Ishikawa (cell line): Measurements from ENCODE around the gene ACTN4.

Experiments
- CEBPB ChIP-seq: IDR thresholded peaks from 2 replicates; pipeline ENCODE4 v1.6.1; 2012
- CREB1 ChIP-seq: IDR thresholded peaks from 2 replicates; pipeline ENCODE4 v1.6.1; 2012; ENCODE audit warnings: low read depth
- EGR1 ChIP-seq: IDR thresholded peaks from 2 replicates; pipeline ENCODE4 v1.6.1; 2012
- EP300 ChIP-seq: IDR thresholded peaks from 2 replicates; pipeline ENCODE4 v1.6.1; 2012; ENCODE audit warnings: borderline replicate concordance
- FOXM1 ChIP-seq: IDR thresholded peaks from 2 replicates; pipeline ENCODE4 v1.6.1; 2012; ENCODE audit warnings: low read depth, borderline replicate concordance
- MAX ChIP-seq: IDR thresholded peaks from 2 replicates; pipeline ENCODE4 v1.6.1; 2012
- NFIC ChIP-seq: IDR thresholded peaks from 2 replicates; pipeline ENCODE4 v1.6.1; 2012
- RAD21 ChIP-seq: IDR thresholded peaks from 2 replicates; pipeline ENCODE4 v1.6.1; 2012; ENCODE audit warnings: low read depth
- REST ChIP-seq: IDR thresholded peaks from 2 replicates; pipeline ENCODE4 v1.6.1; 2012; ENCODE audit warnings: low read depth, mild to moderate bottlenecking
- TAF1 ChIP-seq: IDR thresholded peaks from 2 replicates; pipeline ENCODE4 v1.6.1; 2012; ENCODE audit warnings: low read depth, mild to moderate bottlenecking
- TCF12 ChIP-seq: IDR thresholded peaks from 2 replicates; pipeline ENCODE4 v1.6.1; 2012; ENCODE audit warnings: low read depth
- TEAD4 ChIP-seq: IDR thresholded peaks from 2 replicates; pipeline ENCODE4 v1.6.1; 2012
- YY1 ChIP-seq: IDR thresholded peaks from 2 replicates; pipeline ENCODE4 v1.6.1; 2012; ENCODE audit warnings: low read depth
- ZBTB7A ChIP-seq: IDR thresholded peaks from 2 replicates; pipeline ENCODE4 v1.6.1; 2012; ENCODE audit warnings: low read depth
- TF ChIP-seq, protein P1 (sequence below): IDR thresholded peaks from 2 replicates; pipeline ENCODE4 v1.6.1; 2012

Gene ACTN4

DNA sequence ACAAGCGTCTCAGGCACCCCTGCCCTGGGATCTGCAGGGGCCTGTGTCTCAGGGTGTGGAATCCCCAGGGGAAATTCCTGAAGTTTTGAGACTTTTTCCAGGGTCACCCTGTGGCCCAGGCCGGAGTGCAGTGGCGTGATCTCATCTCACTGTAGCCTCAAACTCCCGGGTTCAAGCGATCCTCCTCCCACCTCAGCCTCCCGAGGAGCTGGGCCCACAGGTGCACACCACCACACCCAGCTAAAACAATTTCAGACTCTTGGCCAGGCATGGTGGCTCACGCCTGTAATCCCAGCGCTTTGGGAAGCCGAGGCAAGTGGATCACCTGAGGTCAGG, 92.8 kb downstream of the ACTN4 start:
- TF ChIP-seq NFIC (no peak), REST (no peak), MAX (no peak), TCF12 (no peak), CEBPB (no peak), EP300 (no peak), TEAD4 (no peak)

DNA sequence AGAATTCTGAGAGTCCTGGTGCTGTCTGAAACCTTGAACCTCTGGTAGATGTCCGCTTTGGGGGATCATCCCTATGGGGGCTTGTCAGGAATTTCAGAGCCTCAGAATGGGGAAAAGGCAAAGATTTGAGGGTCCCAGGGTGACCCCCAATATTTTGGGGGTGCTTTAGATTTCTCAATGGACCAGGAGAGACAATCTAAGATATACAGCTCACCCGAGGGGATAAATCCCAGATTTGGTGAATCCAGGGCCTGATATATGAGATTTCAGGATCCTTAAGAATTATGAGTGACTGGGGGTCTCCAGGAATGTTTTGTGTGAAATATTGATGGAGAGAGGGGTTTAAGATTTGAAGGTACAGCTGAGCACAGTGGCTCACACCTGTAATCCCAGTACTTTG, 93.5 kb downstream of the ACTN4 start:
- TF ChIP-seq TEAD4 (no peak), RAD21 (no peak), EP300 (no peak), MAX (no peak), ZBTB7A (no peak), EGR1 (no peak), TCF12 (no peak), REST (no peak), YY1 (no peak), CREB1 (no peak), CEBPB (no peak), TAF1 (no peak)
- TF ChIP-seq, protein P1, sequence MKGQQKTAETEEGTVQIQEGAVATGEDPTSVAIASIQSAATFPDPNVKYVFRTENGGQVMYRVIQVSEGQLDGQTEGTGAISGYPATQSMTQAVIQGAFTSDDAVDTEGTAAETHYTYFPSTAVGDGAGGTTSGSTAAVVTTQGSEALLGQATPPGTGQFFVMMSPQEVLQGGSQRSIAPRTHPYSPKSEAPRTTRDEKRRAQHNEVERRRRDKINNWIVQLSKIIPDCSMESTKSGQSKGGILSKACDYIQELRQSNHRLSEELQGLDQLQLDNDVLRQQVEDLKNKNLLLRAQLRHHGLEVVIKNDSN = no peak

GRCh38 chr19:38741670-38742069, 94.2 kb downstream of the ACTN4 start:
- TF ChIP-seq, protein P1 = no peak
- TF ChIP-seq MAX (no peak), TCF12 (no peak), NFIC (no peak), ZBTB7A (no peak), CREB1 (no peak), EGR1 (no peak), YY1 (no peak), RAD21 (no peak), TEAD4 (no peak), TAF1 (no peak), FOXM1 (no peak), REST (no peak)

DNA sequence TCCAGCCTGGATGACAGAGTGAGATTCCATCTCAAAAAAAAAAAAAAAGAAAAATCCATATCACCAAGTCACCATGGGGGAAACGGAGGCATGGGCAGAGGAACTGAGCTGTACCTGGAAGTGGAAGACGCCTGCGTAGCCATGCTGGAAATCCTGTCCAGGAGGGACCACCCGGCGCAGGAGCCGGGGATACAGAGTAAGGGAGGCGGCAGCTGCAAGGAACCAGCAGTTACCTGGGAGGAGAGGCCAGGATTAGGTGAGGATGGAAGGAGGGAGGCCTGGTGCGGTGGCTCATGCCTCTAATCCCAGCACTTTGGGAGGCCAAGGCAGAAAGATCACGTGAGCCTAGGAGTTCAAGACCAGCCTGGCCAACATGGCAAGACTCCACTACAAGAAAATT, 94.8 kb downstream of the ACTN4 start:
- TF ChIP-seq NFIC (no peak), ZBTB7A (no peak), EGR1 (no peak), EP300 (no peak), TCF12 (no peak), YY1 (no peak), TEAD4 (no peak), TAF1 (no peak), CREB1 (no peak), MAX (no peak), FOXM1 (no peak), REST (no peak), RAD21 (no peak), CEBPB (no peak)
- TF ChIP-seq, protein P1 = no peak
